ENCODE data around the gene LENG8. TPM values are rescaled to one million over a fixed set of nuclear protein-coding genes. Genes with fewer than 3 reads are reported as not detected.
"Not testable (repeated sequence)": the region's sequence is repeated elsewhere in the genome, so short reads cannot be mapped to it uniquely, and the experiment has no call there.

Gene LENG8
- total RNA-seq, 2 donors from 2014 or later, result 139 to 171 TPM

- 74 to 78% methylated on average over 13 to 14 of the region's 14 CpGs for WGBS, 2 experiments (ENCODE audit: insufficient coverage in 1 of 2, insufficient read length in 1 of 2)
- no peak within 1 kb of the TSS for H3K27ac ChIP-seq (ENCODE audit: low read depth, low read length)
- Mint-ChIP-seq H3K4me1 (no peaks in the 10 kb centered on the region), H3K36me3 (ENCODE audit: low read depth) (no peaks in the 10 kb centered on the region), H3K9me3 (peaks cover 81% of the 10 kb centered on the region), H3K27ac (no peak within 1 kb of the TSS), H3K4me3 (no peak within 1 kb of the TSS), H3K27me3 (ENCODE audit: insufficient read depth) (no peaks in the 10 kb centered on the region)
- no peak for TF ChIP-seq CTCF (conservative IDR thresholded peaks at IDR 0.05)
- H3K36me3 ChIP-seq (ENCODE audit: control insufficient read depth, insufficient read depth, low read length), result no peaks in the 10 kb centered on the region
- DNase-seq, result no peak
- peaks cover 7% of the 10 kb centered on the region for H3K9me3 ChIP-seq (ENCODE audit: control insufficient read depth, low read length)
- no peaks in the 10 kb centered on the region for H3K27me3 ChIP-seq (ENCODE audit: control insufficient read depth, insufficient read depth, low read length, poor library complexity, severe bottlenecking)
- no peak within 1 kb of the TSS for H3K9ac ChIP-seq (ENCODE audit: extremely low read depth, low read length, poor library complexity, severe bottlenecking)
- H3K4me3 ChIP-seq (ENCODE audit: low read length), result no peak within 1 kb of the TSS
- no peaks in the 10 kb centered on the region for H3K4me1 ChIP-seq (ENCODE audit: control insufficient read depth, insufficient read depth, low read length)
Observed at GRCh38 chr19:54502518-54503048, 53.6 kb downstream of the LENG8 start, which contains the start of gene LAIR2. LAIR2 (plus strand) TSS chr19:54502831; CDS start chr19:54502919, 88 bp downstream.

DNA sequence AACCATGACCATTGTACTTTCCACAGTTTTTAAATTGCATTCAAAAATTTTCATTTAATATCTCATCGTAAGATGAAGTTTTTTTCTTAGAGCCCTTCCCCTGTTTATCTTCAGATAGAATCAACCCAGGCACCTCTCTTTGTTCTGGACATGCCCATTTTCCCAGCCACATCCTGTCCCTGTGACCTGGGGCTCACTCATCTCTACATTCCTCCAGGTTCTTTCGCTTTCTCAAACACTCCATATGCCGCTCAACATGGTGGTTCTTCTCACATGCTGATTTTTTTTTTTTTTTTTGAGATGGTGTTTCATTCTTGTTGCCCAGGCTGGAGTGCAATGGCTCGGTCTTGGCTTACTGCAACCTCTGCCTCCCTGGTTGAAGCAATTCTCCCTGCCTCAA is 56.5 kb downstream of the LENG8 start:
- H3K9me3 Mint-ChIP-seq, result peaks cover 69% of the 10 kb centered on the region

DNA sequence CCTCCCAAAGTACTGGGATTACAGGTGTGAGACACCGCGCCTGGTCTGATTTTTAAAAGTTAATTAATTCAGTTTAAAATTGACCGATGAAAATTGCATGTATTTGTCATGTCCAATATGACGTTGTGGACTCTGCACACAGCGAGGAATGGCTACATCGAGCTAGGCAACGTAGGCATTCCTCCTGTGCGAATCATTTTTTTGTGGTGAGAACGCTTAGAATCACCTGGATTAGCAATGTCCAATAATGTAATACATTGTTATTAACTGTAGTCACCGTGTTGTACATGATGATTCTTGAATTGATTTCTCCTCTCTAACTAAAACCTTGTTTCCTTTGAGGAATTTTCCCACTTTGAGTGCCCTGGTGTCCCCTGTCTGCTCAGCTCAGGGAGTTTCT is 57.1 kb downstream of the LENG8 start:
- Histone ChIP-seq H3K27ac (ENCODE audit: low read depth, low read length) (no peak overlapping the region), H3K9ac (ENCODE audit: extremely low read depth, low read length, poor library complexity, severe bottlenecking) (no peak overlapping the region), H3K27me3 (ENCODE audit: control insufficient read depth, insufficient read depth, low read length, poor library complexity, severe bottlenecking) (no peaks in the 10 kb centered on the region), H3K4me1 (ENCODE audit: control insufficient read depth, insufficient read depth, low read length) (no peaks in the 10 kb centered on the region), H3K4me3 (ENCODE audit: low read length) (no peak overlapping the region), H3K36me3 (ENCODE audit: control insufficient read depth, insufficient read depth, low read length) (no peaks in the 10 kb centered on the region), H3K9me3 (ENCODE audit: control insufficient read depth, low read length) (peaks cover 7% of the 10 kb centered on the region)
- Mint-ChIP-seq H3K4me3 (no peak overlapping the region), H3K36me3 (ENCODE audit: low read depth) (no peaks in the 10 kb centered on the region), H3K4me1 (no peaks in the 10 kb centered on the region), H3K27me3 (ENCODE audit: insufficient read depth) (no peaks in the 10 kb centered on the region), H3K27ac (no peak overlapping the region), H3K9me3 (peaks cover 65% of the 10 kb centered on the region)
- no peak for DNase-seq
- 65 to 67% methylated on average over 10 of the region's 10 CpGs for whole genome bisulfite sequencing, 2 experiments (ENCODE audit: insufficient coverage in 1 of 2, insufficient read length in 1 of 2)
- no peak for TF ChIP-seq CTCF (conservative IDR thresholded peaks at IDR 0.05)

More for the DNA sequence above, 56.5 kb downstream of the LENG8 start:
- not testable (repeated sequence) for H3K4me1 Mint-ChIP-seq; H3K4me3 ChIP-seq (ENCODE audit: low read length); H3K27me3 Mint-ChIP-seq (ENCODE audit: insufficient read depth); H3K4me1 ChIP-seq (ENCODE audit: control insufficient read depth, insufficient read depth, low read length); H3K27ac ChIP-seq (ENCODE audit: low read depth, low read length); H3K36me3 Mint-ChIP-seq (ENCODE audit: low read depth); H3K9ac ChIP-seq (ENCODE audit: extremely low read depth, low read length, poor library complexity, severe bottlenecking); H3K36me3 ChIP-seq (ENCODE audit: control insufficient read depth, insufficient read depth, low read length); H3K9me3 ChIP-seq (ENCODE audit: control insufficient read depth, low read length); H3K27me3 ChIP-seq (ENCODE audit: control insufficient read depth, insufficient read depth, low read length, poor library complexity, severe bottlenecking); DNase-seq; H3K27ac Mint-ChIP-seq; H3K4me3 Mint-ChIP-seq
- 76 to 90% methylated on average over 1 to 4 of the region's 4 CpGs for WGBS, 2 experiments (ENCODE audit: insufficient coverage in 1 of 2, insufficient read length in 1 of 2)

- H3K9me3 Mint-ChIP-seq, result peaks cover 68% of the 10 kb centered on the region
- H3K27ac Mint-ChIP-seq; H3K27me3 Mint-ChIP-seq (ENCODE audit: insufficient read depth); DNase-seq; H3K9ac ChIP-seq (ENCODE audit: extremely low read depth, low read length, poor library complexity, severe bottlenecking); H3K36me3 ChIP-seq (ENCODE audit: control insufficient read depth, insufficient read depth, low read length); H3K4me3 Mint-ChIP-seq; H3K27ac ChIP-seq (ENCODE audit: low read depth, low read length); H3K9me3 ChIP-seq (ENCODE audit: control insufficient read depth, low read length); H3K36me3 Mint-ChIP-seq (ENCODE audit: low read depth); H3K4me1 ChIP-seq (ENCODE audit: control insufficient read depth, insufficient read depth, low read length); H3K4me3 ChIP-seq (ENCODE audit: low read length); H3K27me3 ChIP-seq (ENCODE audit: control insufficient read depth, insufficient read depth, low read length, poor library complexity, severe bottlenecking); H3K4me1 Mint-ChIP-seq: not testable (repeated sequence)
- WGBS, 2 experiments (ENCODE audit: insufficient coverage in 1 of 2, insufficient read length in 1 of 2), result 81% methylated on average over 9 of the region's 15 CpGs; no CpG with 5 or more reads in 1 of the 2 experiments
Observed at GRCh38 chr19:54507038-54507717, 58.2 kb downstream of the LENG8 start.
